ENCODE data around the gene HYPK. TPM values are rescaled to one million over a fixed set of nuclear protein-coding genes. Genes with fewer than 3 reads are reported as not detected.
"Not testable (repeated sequence)": the region's sequence is repeated elsewhere in the genome, so short reads cannot be mapped to it uniquely, and the experiment has no call there.

The HYPK gene
- total RNA-seq, 1 donor from 2014 or later = 20.0 TPM

DNA sequence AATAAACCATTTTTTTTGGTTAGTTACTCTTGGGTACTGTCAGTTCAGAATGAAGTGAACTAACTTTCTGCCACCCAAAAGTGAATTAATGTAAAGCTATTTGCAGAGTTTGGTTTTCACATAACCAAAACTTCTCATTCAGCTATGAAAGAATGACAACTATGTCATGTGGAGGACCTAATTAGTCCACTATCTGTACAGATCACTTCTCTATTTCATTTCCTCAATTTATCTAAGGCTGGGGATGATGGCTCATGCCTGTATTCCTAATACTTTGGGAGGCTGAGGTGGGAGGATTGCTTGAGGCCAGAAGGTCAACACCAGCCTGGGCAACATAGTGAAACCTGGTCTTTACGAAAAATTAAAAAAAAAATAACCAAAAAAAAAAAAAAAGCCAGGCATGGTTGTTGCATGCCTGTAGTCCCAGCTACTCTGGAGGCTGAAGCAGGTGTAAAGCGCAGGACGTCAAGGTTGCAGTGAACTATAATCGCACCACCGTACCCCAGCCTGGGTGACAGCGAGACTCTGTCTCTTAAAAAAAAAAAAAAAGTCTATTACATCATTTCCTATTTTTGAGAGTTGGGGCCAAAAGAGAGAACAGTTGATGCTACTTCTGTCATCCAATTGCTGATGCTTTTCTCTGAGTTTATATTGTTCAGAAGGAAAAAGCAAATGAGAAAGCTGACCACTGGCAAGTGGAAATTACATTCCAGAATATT, 8.7 kb downstream of the HYPK start:
- Mint-ChIP-seq H3K4me1 (ENCODE audit: low read depth) (no peaks in the 10 kb centered on the region), H3K9me3 (ENCODE audit: low read depth) (no peaks in the 10 kb centered on the region), H3K36me3 (ENCODE audit: insufficient read depth) (peaks cover 28% of the 10 kb centered on the region), H3K27me3 (no peaks in the 10 kb centered on the region), H3K4me3 (ENCODE audit: low read depth) (no peak overlapping the region), H3K27ac (no peak overlapping the region)
- TF ChIP-seq, protein P1, sequence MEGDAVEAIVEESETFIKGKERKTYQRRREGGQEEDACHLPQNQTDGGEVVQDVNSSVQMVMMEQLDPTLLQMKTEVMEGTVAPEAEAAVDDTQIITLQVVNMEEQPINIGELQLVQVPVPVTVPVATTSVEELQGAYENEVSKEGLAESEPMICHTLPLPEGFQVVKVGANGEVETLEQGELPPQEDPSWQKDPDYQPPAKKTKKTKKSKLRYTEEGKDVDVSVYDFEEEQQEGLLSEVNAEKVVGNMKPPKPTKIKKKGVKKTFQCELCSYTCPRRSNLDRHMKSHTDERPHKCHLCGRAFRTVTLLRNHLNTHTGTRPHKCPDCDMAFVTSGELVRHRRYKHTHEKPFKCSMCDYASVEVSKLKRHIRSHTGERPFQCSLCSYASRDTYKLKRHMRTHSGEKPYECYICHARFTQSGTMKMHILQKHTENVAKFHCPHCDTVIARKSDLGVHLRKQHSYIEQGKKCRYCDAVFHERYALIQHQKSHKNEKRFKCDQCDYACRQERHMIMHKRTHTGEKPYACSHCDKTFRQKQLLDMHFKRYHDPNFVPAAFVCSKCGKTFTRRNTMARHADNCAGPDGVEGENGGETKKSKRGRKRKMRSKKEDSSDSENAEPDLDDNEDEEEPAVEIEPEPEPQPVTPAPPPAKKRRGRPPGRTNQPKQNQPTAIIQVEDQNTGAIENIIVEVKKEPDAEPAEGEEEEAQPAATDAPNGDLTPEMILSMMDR (IDR thresholded peaks at IDR 0.05; ENCODE audit: unreplicated experiment) = no peak
- no peak for DNase-seq (ENCODE audit: low spot score, unreplicated experiment)

DNA sequence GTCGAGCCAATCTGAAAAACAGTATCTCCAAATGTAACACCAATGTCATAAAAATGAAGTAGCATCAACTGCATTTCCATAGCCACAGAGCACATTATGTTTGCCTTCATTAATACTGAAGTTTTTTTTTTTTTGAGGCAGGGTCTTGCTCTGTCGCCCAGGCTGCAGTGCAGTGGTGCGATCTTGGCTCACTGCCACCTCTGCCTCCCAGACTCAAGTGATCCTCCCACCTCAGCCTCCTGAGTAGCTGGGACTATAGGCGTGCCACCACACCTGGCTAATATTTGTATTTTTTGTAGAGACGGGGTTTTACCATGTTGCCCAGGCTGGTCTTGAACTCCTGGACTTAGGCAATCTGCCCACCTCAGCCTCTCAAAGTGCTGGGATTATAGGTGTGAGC, 14.7 kb downstream of the HYPK start:
- DNase-seq (ENCODE audit: low spot score, unreplicated experiment); H3K27me3 Mint-ChIP-seq; H3K4me3 Mint-ChIP-seq (ENCODE audit: low read depth); H3K9me3 Mint-ChIP-seq (ENCODE audit: low read depth); H3K27ac Mint-ChIP-seq; H3K4me1 Mint-ChIP-seq (ENCODE audit: low read depth): not testable (repeated sequence)
- peaks cover 21% of the 10 kb centered on the region for H3K36me3 Mint-ChIP-seq (ENCODE audit: insufficient read depth)

DNA sequence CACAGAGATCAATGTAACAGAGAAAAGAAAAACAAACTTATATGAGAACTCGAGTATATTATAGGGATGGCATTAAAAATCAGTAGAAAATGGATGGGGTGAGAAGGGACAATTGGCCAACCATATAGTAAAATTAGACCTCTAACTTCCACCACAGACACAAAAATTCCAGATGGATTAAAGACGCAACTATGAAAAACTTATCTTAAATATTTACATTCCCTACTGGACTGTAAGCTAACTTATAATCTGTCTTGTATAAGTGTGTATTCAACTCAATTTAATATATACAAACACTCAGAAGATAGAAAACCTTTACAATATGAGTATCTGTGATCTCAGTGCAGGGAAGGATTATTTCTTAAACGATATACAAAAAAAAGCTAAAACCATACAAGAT, 21.1 kb downstream of the HYPK start:
- peaks cover 3% of the 10 kb centered on the region for H3K9me3 Mint-ChIP-seq (ENCODE audit: low read depth)
- TF ChIP-seq, protein P1 (IDR thresholded peaks at IDR 0.05; ENCODE audit: unreplicated experiment) = no peak
- no peaks in the 10 kb centered on the region for H3K27me3 Mint-ChIP-seq
- peaks cover 7% of the 10 kb centered on the region for H3K4me1 Mint-ChIP-seq (ENCODE audit: low read depth)
- no peak for DNase-seq (ENCODE audit: low spot score, unreplicated experiment)
- H3K27ac Mint-ChIP-seq = no peak overlapping the region
- peaks cover 4% of the 10 kb centered on the region for H3K36me3 Mint-ChIP-seq (ENCODE audit: insufficient read depth)
- no peak overlapping the region for H3K4me3 Mint-ChIP-seq (ENCODE audit: low read depth)

DNA sequence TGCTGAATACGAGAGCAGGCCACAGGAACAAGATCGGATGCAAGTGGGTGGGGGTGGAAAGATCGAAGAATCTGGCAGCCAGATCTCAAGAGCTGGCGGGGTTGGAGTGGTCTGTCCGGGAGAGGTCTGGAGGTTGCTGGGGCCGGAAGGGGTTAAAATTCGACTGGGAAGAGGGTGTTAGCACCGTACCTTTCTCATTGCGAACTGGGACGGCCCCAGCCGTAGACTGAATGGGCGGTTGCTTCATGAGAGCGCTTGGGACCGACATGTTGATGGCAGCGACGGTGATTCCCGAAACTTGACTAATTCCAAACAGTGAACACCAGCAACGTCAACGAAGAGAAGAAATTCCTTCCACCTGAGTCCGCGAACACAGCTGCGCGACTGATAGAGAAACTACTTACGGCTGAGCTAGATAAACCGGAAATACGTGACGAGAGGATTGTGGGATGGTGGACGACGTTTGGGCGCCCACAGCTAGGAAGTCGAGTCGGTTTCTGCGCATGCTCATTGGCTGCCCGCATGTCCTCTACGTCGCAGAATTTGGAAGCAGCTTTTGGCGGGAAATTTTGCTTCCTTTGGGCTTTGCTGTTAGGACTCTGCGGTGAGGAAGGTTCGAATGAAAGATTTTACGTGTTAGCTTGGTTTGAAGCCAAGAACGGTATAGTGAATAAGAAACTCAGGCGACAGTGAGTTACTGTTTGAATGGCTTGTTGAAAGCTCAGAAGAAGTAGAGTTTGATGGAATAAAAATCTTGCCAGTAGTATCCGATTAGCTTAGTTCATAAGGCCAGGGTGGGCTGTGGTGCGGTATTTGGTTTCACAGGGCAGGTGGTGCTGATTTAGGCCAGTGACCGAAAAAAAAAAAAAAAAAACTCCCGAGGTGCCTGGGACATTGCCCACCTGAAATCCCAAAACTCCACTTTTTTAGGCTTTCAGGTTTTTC, 24.2 kb downstream of the HYPK start, which contains the start of gene MFAP1:
Gene MFAP1, minus strand, starts transcription at position 389 of the 945 bp plus-strand sequence. Its CDS starts 121 bp downstream, at position 268.
- H3K27ac Mint-ChIP-seq = peak within 1 kb of the TSS; percentile 99
- H3K4me3 Mint-ChIP-seq (ENCODE audit: low read depth) = peak within 1 kb of the TSS; percentile 98
- TF ChIP-seq, protein P1 (IDR thresholded peaks at IDR 0.05; ENCODE audit: unreplicated experiment) = no peak
- DNase-seq (ENCODE audit: low spot score, unreplicated experiment) = peak; percentile 65
- H3K27me3 Mint-ChIP-seq = no peaks in the 10 kb centered on the region
- H3K4me1 Mint-ChIP-seq (ENCODE audit: low read depth) = peaks cover 10% of the 10 kb centered on the region
- peaks cover 3% of the 10 kb centered on the region for H3K9me3 Mint-ChIP-seq (ENCODE audit: low read depth)
- peaks cover 5% of the 10 kb centered on the region for H3K36me3 Mint-ChIP-seq (ENCODE audit: insufficient read depth)

DNA sequence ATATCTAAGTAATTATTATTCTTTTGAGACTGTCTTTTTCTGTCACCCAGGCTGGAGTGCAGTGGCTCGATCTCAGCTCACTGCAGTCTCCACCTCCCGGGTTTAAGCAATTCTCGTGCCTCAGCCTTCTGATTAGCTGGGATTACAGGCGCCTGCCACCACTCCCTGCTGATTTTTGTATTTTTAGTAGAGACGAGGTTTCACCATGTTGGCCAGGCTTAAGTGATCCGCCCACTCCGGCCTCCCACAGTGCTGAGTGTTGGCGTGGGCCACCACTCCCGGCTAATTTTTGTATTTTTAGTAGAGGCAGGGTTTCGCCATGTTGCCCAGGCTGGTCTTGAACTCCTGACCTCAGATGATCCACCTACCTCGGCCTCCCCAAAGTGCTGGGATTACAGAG, 24.9 kb downstream of the HYPK start:
- H3K4me3 Mint-ChIP-seq (ENCODE audit: low read depth); DNase-seq (ENCODE audit: low spot score, unreplicated experiment); H3K36me3 Mint-ChIP-seq (ENCODE audit: insufficient read depth); H3K27me3 Mint-ChIP-seq; H3K4me1 Mint-ChIP-seq (ENCODE audit: low read depth); H3K9me3 Mint-ChIP-seq (ENCODE audit: low read depth); H3K27ac Mint-ChIP-seq: not testable (repeated sequence)

- Mint-ChIP-seq H3K36me3 (ENCODE audit: insufficient read depth) (peaks cover 5% of the 10 kb centered on the region), H3K4me1 (ENCODE audit: low read depth) (peaks cover 10% of the 10 kb centered on the region), H3K4me3 (ENCODE audit: low read depth) (peak overlapping the region; percentile 77), H3K9me3 (ENCODE audit: low read depth) (peaks cover 3% of the 10 kb centered on the region), H3K27me3 (no peaks in the 10 kb centered on the region), H3K27ac (no peak overlapping the region)
- TF ChIP-seq, protein P1 (IDR thresholded peaks at IDR 0.05; ENCODE audit: unreplicated experiment) = no peak
- no peak for DNase-seq (ENCODE audit: low spot score, unreplicated experiment)
Observed at GRCh38 chr15:43826029-43826507, 25.7 kb downstream of the HYPK start.

Measured in progenitor cell of endocrine pancreas (in vitro differentiated cells).